HG03060 (cell line): Measurements from ENCODE around the gene NCBP3.
A peak's percentile ranks its signal among the peaks of the same experiment; 100 is the strongest.

ENCODE experiments used
- ATAC-seq: cut with Tn5 transposase; IDR thresholded peaks from one replicate; pipeline ENCODE4 v1.9.1; 2021; ENCODE audit warnings: low read depth, moderate number of reproducible peaks; ENCODE audit not compliant: unreplicated experiment

NCBP3 gene, protein sequence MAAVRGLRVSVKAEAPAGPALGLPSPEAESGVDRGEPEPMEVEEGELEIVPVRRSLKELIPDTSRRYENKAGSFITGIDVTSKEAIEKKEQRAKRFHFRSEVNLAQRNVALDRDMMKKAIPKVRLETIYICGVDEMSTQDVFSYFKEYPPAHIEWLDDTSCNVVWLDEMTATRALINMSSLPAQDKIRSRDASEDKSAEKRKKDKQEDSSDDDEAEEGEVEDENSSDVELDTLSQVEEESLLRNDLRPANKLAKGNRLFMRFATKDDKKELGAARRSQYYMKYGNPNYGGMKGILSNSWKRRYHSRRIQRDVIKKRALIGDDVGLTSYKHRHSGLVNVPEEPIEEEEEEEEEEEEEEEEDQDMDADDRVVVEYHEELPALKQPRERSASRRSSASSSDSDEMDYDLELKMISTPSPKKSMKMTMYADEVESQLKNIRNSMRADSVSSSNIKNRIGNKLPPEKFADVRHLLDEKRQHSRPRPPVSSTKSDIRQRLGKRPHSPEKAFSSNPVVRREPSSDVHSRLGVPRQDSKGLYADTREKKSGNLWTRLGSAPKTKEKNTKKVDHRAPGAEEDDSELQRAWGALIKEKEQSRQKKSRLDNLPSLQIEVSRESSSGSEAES

GRCh38 chr17:3845621-3846436 is at the start of gene NCBP3:
Gene NCBP3, minus strand, starts transcription at chr17:3846246. Its CDS starts 23 bp downstream, at chr17:3846223.
- ATAC-seq, result peak; percentile 66

GRCh38 chr17:3895354-3895753 is 49.3 kb upstream of the NCBP3 start:
- no peak for ATAC-seq

GRCh38 chr17:3894911-3895343 is 48.9 kb upstream of the NCBP3 start:
- ATAC-seq, result no peak

DNA sequence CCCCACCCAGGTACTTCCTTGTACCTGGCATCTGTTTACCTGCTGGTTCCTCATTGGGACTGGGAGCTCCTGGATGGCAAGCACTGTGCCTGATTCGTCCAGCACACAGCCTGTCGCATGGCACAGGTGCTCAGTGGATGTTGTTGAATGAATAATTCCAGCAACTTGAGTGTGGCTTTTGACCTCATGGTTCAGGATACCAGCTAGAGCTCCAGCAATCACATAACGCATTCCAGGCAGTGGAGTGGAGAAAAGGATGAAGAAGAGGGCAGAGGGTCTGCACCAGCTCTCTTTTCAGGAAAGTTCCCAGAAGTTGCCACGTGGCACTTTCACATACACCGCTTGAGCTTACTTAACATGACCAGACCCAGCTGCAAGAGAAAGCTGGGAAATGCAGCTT is 48.1 kb upstream of the NCBP3 start:
- no peak for ATAC-seq

DNA sequence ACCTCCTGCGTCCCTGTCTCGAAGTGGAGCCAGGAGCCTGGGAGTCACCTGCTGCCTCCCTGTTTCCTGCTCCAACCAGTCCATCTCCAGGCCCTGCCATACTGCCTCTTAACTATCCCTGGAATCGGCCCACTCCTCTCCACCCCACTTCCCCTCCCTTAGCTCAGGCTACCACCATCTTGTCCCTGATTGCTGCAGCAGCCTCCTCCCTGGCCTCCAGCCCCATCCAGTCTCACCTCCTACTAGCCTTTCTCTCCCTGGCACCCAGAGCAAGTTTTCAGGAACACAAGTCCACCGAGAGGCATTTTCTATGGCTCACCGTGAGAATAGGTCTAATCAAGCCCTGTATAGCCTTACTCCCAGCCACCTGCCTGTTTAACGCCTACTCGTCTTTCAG is 47.7 kb upstream of the NCBP3 start:
- no peak for ATAC-seq

DNA sequence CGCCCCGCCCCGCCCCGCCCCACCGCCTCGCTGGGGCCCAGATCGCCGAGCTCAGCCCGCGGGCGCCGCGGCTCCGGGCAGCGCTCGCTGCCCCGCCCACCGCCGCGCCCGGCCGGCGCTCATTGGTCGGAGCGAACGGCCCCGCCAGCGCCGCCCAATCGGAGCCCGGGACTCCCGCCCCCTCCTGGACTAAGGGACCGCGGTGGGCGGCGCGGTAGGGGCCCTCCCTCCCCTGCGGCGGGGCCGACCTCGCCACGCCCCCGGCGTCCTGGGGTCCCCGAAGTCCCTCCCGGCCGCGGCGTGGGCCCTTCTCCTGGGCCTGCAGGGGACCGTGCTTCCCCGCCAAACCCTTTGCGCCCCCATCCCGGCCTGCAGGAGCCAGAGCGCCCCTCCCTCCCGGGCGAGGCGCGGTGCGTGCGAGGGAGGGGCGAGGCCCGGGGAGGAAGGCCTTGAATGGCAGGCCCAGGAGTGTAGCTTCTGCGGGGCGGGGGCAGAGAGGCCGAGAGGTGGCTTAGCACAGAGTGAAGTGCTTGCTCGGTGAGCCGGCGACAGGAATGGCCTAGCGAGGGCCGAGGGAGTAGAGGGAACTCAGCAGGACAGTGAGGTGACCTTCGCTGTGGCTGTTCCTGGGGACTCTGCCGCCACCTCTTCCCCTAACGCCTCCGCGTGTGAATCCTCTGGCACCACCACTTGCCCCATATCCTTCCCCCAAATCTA is 47.1 kb upstream of the NCBP3 start, which contains the start of gene CAMKK1:
Gene CAMKK1, minus strand, starts transcription at position 51 of the 717 bp plus-strand sequence. CDS start 7,366 bp downstream, outside the sequence.
- ATAC-seq, result no peak

GRCh38 chr17:3892095-3892998 is 46.3 kb upstream of the NCBP3 start:
- no peak for ATAC-seq

GRCh38 chr17:3891626-3892094 is 45.6 kb upstream of the NCBP3 start:
- no peak for ATAC-seq

DNA sequence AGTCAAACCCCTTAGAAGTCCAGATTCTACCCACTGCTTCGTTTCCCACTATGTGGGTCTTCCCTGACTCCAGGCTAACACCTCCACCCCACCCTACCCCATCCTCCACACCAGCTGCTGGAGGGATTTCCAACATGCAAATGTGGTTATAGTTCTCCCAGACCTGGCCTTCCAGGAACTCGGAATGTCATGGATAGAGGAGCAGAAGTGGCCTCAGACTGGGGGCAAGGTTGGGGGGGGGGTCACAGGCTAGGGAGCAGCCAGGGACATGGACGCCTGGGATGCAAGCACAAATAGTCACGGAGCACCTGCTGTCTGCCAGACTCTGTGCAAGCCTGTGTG is 44.8 kb upstream of the NCBP3 start:
- ATAC-seq, result no peak

DNA sequence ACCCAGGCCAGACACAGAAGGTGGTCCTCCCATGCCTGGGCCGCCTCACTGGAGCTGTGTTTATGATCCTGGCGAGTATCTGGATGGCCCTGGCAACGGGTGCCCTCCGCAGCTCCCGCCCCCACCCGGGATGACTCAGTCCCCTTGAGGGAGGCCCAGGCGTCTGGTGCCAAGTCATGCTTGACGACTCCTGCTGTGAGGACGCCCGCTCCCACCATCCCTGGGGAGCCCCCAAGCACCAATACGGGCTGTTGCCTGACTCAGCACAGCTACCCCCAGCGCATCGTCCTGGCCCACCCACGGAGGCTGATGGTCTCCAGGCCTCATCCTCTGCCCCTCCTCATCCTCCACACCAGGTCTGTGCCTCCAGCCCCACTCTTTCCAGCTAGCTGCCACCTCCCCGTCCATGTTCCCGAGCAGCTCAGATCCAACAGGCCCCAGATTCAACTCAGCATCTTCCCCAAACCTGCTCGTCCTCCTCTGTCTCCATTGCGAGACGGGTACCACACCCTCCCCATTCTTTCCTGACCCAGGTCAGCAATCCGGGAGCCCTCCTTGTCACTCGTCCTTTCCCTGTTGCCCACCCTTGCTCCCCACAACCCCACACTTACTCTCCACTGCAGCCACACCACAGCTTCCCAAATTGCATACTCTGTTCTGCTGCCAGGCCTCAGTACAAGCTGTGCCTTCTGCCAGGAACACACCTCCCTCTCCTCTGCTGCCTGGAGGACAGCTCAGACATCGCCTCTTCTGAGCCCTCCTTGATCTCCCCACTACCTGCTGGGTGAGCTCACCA is 44.2 kb upstream of the NCBP3 start:
- ATAC-seq, result no peak

- ATAC-seq, result no peak
Observed at GRCh38 chr17:3889325-3890012, 43.4 kb upstream of the NCBP3 start.

- no peak for ATAC-seq
Observed at GRCh38 chr17:3888343-3889171, 42.5 kb upstream of the NCBP3 start.

DNA sequence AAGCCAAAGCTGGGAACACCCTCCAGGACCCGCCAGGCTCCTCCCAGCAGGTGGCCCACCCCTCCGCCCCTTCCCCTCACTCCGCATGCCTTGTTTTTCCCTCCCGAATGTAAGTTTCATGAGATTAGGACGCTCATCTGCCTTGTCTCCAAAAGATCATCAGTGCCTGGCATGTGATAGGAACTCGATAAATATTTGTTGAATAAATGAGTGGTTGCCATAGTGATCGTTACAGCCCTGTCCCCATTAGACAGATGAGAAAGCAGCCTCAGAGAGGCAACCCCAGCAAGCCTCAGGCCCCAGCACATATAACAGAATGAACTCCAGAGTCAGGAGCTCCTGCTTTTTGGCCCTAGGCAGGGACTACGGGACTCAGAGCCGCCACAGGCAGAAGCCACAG is 41.8 kb upstream of the NCBP3 start:
- no peak for ATAC-seq

- ATAC-seq, result no peak
Observed at GRCh38 chr17:3887394-3887793, 41.3 kb upstream of the NCBP3 start.

- ATAC-seq, result no peak
Observed at GRCh38 chr17:3886776-3887175, 40.7 kb upstream of the NCBP3 start.

DNA sequence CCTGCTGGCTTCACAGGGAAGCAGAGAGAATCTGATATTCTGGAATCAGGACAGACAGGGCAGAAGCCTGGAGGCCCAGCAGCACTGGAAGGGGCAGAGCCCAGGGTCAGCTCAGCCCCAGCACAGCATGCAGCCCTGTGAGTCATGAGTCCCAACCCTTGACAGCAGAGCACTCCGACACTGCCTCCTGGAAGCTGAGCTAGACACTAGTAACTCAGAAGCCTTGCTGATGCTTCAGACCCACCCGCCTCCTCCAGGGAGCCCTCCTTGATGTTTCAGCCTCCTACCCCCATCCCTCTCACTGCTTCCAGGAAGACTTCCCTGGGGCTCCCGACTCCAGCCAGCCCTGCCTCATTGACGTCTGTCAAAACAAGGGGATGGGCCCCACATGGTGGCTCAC is 39.9 kb upstream of the NCBP3 start:
- ATAC-seq, result no peak

- ATAC-seq, result no peak
Observed at GRCh38 chr17:3885271-3885670, 39.2 kb upstream of the NCBP3 start.
